Hepatocyte (in vitro differentiated cells): Measurements from ENCODE around the gene HECW1. TPM values are rescaled to one million over a fixed set of nuclear protein-coding genes. Genes with fewer than 3 reads are reported as not detected.

ENCODE experiments used
- DNase-seq: peaks from one replicate; pipeline ENCODE4 v3.0.0-alpha.2; 2016; ENCODE audit warnings: low spot score
- H2AFZ ChIP-seq: fragments of 200-600 bp; sonication (generic); 2 replicates; pipeline ENCODE4 v1.6.0; 2016; ENCODE audit warnings: antibody characterized with exemption, mild to moderate bottlenecking
- H3K27ac ChIP-seq: fragments of 200-600 bp; sonication (generic); 2 replicates; pipeline ENCODE4 v1.5.1; 2016; ENCODE audit warnings: mild to moderate bottlenecking
- H3K27me3 ChIP-seq: fragments of 200-600 bp; sonication (generic); 2 replicates; pipeline ENCODE4 v1.6.1; 2016
- H3K36me3 ChIP-seq: fragments of 200-600 bp; sonication (generic); replicated peaks from 2 replicates; pipeline ENCODE4 v1.5.1; 2016; ENCODE audit warnings: low read depth; ENCODE audit not compliant: insufficient read depth
- H3K4me1 ChIP-seq: fragments of 200-600 bp; sonication (generic); 2 replicates; pipeline ENCODE4 v1.5.1; 2016; ENCODE audit warnings: mild to moderate bottlenecking, moderate library complexity; ENCODE audit not compliant: insufficient read depth
- H3K4me2 ChIP-seq: fragments of 200-600 bp; sonication (generic); 2 replicates; pipeline ENCODE4 v1.6.0; 2016
- H3K4me3 ChIP-seq: fragments of 200-600 bp; sonication (generic); 2 replicates; pipeline ENCODE4 v1.5.1; 2016; ENCODE audit warnings: mild to moderate bottlenecking
- H3K79me2 ChIP-seq: fragments of 200-600 bp; sonication (generic); 2 replicates; pipeline ENCODE4 v1.6.0; 2017; ENCODE audit warnings: mild to moderate bottlenecking
- H3K9me2 ChIP-seq: fragments of 200-600 bp; sonication (generic); replicated peaks from 2 replicates; pipeline ENCODE4 v1.6.0; 2017; ENCODE audit warnings: mild to moderate bottlenecking; ENCODE audit not compliant: insufficient read depth
- H3K9me3 ChIP-seq: fragments of 200-600 bp; sonication (generic); 2 replicates; pipeline ENCODE4 v1.5.1; 2016; ENCODE audit warnings: low read depth, mild to moderate bottlenecking
- H4K20me1 ChIP-seq: fragments of 200-600 bp; sonication (generic); 2 replicates; pipeline ENCODE4 v1.6.0; 2016; ENCODE audit warnings: mild to moderate bottlenecking; ENCODE audit not compliant: insufficient read depth, poor library complexity, severe bottlenecking
- CTCF ChIP-seq: fragments of 200-600 bp; sonication (generic); IDR thresholded peaks from 2 replicates; pipeline ENCODE4 v1.5.1; 2016; ENCODE audit warnings: antibody characterized with exemption, mild to moderate bottlenecking; ENCODE audit not compliant: poor library complexity
- EZH2 ChIP-seq: fragments of 200-600 bp; sonication (generic); IDR thresholded peaks from 2 replicates; pipeline ENCODE4 v1.6.1; 2016; ENCODE audit warnings: antibody characterized with exemption, mild to moderate bottlenecking, borderline replicate concordance
- EZH2phosphoT487 ChIP-seq: fragments of 200-600 bp; sonication (generic); IDR thresholded peaks from one replicate; pipeline ENCODE4 v1.6.1; 2018; ENCODE audit warnings: antibody characterized with exemption, mild to moderate bottlenecking, low read depth, moderate library complexity; ENCODE audit not compliant: unreplicated experiment, severe bottlenecking
- WGBS: methylation state at CpG from one replicate; pipeline ENCODE4 v1.1.6; 2016; ENCODE audit warnings: low lambda C conversion rate; ENCODE audit errors: missing lambda C conversion rate; 5-methylcytosine and 5-hydroxymethylcytosine counted together
- polyA plus RNA-seq: library from polyadenylated mRNA; unstranded; fragments of >200 nt; fragmentation: Nextera tagmentation; extraction: Ambion mirVana; gene quantifications from 2 replicates; pipeline ENCODE4 v1.2.1, GENCODE V29; 2016
- total RNA-seq: library from RNA; depleted of rRNA; stranded (reverse); fragments of >200 nt; gene quantifications from 2 replicates; pipeline ENCODE4 v1.2.3, GENCODE V29; 2014

Gene HECW1
- total and polyA plus RNA-seq, 2 experiments from 2014 or later: 1.5 to 7.6 TPM

DNA sequence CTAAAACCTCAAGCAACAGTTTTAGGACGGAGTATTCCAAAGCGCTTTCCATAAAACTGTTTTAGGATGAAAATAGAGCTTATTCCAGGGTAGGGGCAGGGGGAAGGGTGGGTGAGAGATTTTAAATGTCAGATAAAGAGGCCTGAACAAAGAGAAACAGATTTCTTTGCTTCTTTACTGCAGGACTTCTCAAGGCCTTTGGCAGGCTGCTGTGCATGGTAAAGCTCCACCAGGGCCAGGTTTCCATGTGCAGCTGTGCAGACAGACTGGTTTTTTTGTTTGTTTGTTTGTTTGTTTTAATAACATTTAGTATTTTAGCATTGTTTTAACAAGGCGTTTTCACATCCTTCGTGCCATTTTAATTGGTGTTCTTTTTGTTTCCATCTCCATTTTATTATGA lies 26.3 kb downstream of the HECW1 start:
- DNase-seq: no peak
- Histone ChIP-seq H3K36me3 (no peaks in the 10 kb centered on the region), H2AFZ (no peak overlapping the region), H3K9me3 (no peaks in the 10 kb centered on the region), H3K79me2 (no peaks in the 10 kb centered on the region), H3K4me1 (no peaks in the 10 kb centered on the region), H3K27me3 (no peaks in the 10 kb centered on the region), H3K27ac (peak overlapping the region; percentile 24), H3K9me2 (no peaks in the 10 kb centered on the region), H3K4me3 (no peak overlapping the region), H3K4me2 (no peak overlapping the region), H4K20me1 (no peaks in the 10 kb centered on the region)
- TF ChIP-seq EZH2 (no peak), EZH2phosphoT487 (no peak), CTCF (no peak)
- WGBS: 74% methylated on average over 4 of the region's 4 CpGs

DNA sequence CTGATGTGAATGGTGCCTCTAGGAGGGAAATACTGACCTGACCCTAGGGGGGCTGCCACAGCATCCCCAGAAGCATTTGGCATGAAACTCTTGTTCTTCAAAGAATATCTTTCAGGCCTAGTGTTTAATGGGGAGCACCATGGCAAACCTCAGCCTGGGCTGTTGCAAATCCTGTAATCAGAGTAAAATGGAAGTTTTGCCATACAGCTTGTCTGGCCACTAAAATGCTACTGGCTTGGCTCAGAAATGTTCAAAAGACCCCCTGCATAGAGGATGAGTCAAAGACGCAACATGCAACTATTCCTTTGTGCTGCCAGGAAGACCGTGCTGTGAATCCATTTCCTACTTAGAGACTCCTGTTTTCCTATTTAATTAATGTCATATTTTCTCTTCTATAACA lies 26.7 kb downstream of the HECW1 start:
- Histone ChIP-seq H2AFZ (no peak overlapping the region), H3K4me1 (no peaks in the 10 kb centered on the region), H3K4me2 (no peak overlapping the region), H3K9me3 (no peaks in the 10 kb centered on the region), H3K27ac (peak overlapping the region; percentile 24), H3K9me2 (no peaks in the 10 kb centered on the region), H3K79me2 (no peaks in the 10 kb centered on the region), H3K4me3 (no peak overlapping the region), H4K20me1 (no peaks in the 10 kb centered on the region), H3K27me3 (no peaks in the 10 kb centered on the region), H3K36me3 (no peaks in the 10 kb centered on the region)
- 90% methylated on average over 2 of the region's 2 CpGs for WGBS
- DNase-seq: no peak
- no peak for TF ChIP-seq EZH2
- TF ChIP-seq EZH2phosphoT487: no peak
- no peak for TF ChIP-seq CTCF

GRCh38 chr7:43140186-43140585 lies 27.7 kb downstream of the HECW1 start:
- H3K4me1 ChIP-seq: no peaks in the 10 kb centered on the region
- H3K79me2 ChIP-seq: no peaks in the 10 kb centered on the region
- no peaks in the 10 kb centered on the region for H4K20me1 ChIP-seq
- no peak overlapping the region for H3K4me2 ChIP-seq
- no peak for DNase-seq
- no peaks in the 10 kb centered on the region for H3K9me3 ChIP-seq
- no peak overlapping the region for H3K27ac ChIP-seq
- no peak overlapping the region for H2AFZ ChIP-seq
- TF ChIP-seq CTCF: no peak
- no peak for TF ChIP-seq EZH2
- TF ChIP-seq EZH2phosphoT487: no peak
- H3K27me3 ChIP-seq: no peaks in the 10 kb centered on the region
- H3K4me3 ChIP-seq: no peak overlapping the region
- no peaks in the 10 kb centered on the region for H3K36me3 ChIP-seq
- no peaks in the 10 kb centered on the region for H3K9me2 ChIP-seq
- WGBS: 96% methylated on average over 7 of the region's 7 CpGs

DNA sequence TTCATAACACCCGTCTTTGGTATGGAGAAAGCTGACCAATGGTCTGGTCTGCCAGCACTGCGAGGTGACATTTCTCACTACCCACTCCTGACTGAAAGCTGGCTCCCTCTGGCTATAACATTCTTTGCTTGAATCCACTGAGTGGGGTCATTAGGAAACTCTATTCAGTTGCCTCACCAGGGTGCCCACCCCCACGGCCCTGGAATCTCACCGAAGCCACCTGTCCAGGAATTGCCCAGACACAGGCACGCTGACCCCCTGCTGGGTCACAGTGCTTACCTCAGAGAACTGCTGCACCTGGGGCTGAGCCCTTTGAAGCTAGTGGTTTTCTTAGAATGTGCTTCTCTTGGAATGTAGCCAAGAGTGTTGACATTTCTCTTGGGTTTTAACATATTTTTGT lies 28.6 kb downstream of the HECW1 start:
- Histone ChIP-seq H3K79me2 (no peaks in the 10 kb centered on the region), H2AFZ (no peak overlapping the region), H3K27ac (no peak overlapping the region), H3K9me2 (no peaks in the 10 kb centered on the region), H3K27me3 (no peaks in the 10 kb centered on the region), H4K20me1 (no peaks in the 10 kb centered on the region), H3K4me2 (no peak overlapping the region), H3K4me1 (no peaks in the 10 kb centered on the region), H3K36me3 (no peaks in the 10 kb centered on the region), H3K4me3 (no peak overlapping the region), H3K9me3 (no peaks in the 10 kb centered on the region)
- no peak for DNase-seq
- WGBS: 70% methylated on average over 5 of the region's 5 CpGs
- TF ChIP-seq EZH2 (no peak), CTCF (no peak), EZH2phosphoT487 (no peak)
